Measurements from ENCODE around the gene FGF12. TPM values are rescaled to one million over a fixed set of nuclear protein-coding genes. Genes with fewer than 3 reads are reported as not detected.

The FGF12 gene
- total RNA-seq, 1 experiment from 2014 or later, result not detected

DNA sequence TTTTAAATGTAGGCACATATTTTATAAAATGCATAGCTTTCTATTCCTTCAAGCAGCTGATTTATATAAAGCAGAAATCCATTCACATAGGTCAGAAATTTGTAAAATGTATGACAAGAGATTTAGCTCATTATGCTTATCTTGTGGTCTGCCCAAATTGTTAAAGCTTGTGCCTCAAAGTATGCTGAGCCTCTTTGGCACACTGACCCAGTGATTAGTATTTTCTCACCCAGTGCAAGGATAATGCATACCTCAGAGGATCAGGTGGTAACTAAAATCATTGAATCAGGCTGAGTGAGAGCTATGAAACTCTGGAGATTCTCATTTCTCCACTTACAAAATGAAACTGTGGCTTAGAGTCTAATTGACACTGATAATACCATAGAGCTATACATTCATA, 533.3 kb downstream of the FGF12 start:
- no peak for DNase-seq (ENCODE audit: low read depth)

DNA sequence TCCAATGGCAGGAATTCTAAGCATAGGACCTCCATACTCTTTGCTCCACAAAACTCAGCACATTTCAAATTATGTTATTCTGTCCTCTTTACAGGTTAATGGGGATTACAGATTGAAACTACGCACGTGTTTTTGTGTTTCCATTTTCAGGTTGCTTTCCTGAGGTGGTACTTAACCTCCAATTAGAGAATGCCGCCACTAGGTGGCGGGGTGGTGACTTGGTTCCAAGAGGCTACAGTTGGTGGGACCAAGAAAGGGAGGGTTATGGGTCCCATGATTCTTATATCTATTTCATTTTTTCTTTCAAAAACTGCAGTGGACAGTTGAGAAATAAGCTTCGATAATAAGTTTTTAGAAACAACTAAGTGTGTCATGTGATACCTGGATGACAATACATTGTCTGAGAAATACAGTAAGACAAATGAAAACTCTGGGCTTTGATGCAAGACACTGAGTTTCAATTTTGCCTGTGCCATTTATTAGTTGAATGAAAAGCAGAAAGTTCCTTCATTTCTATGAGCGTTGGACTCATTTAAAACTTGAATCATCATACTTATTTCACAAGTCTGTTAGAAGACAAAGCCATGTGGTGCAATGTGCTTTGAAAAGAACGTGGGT, 539.0 kb downstream of the FGF12 start:
- peak; percentile 27 for DNase-seq (ENCODE audit: low read depth)

DNA sequence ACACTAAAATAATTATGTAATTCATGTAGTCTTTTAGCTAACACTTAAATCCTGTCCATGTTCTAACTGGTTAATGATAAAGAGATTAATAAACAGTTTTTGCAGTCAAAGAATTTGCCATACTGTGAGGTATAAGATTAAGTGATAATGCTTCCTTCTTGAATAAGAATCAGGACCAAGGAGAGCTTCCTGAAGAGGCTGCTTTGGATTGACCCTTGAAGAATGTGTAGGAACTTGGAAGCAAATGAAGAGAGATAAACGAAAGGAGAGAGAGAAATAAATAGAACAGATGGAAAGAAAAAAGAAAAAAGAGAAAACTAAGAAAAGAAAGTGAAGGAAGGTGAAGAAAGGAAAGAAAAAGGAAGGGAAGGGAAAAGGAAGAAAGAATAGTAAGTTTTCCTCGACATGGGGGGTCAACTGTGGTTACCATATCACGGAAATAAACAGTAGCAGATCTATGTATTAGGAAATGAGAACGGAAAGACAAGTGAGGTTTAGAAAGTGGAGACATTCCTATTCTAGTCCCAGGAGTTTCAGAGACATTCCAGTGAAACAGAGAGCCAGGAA, 539.8 kb downstream of the FGF12 start:
- no peak for DNase-seq (ENCODE audit: low read depth)

DNA sequence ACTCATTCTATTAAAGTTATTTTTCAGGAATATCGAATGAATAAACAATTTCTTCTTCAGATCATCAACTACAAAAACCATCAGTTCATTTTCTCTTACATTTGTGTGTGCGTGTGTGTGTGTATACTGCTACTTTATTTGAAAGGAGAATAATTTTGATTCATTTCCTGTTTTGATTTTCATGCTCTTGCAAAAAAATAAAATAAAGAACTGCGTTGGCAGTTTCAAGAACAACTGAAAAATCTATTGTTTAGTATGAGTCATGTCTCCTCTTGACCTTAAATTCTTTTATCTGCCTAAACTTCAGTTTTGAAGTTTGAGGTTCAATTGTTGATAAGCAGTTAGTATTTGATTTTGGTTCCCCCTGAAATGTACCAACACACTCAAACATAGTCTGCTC, 540.8 kb downstream of the FGF12 start:
- DNase-seq (ENCODE audit: low read depth), result no peak

DNA sequence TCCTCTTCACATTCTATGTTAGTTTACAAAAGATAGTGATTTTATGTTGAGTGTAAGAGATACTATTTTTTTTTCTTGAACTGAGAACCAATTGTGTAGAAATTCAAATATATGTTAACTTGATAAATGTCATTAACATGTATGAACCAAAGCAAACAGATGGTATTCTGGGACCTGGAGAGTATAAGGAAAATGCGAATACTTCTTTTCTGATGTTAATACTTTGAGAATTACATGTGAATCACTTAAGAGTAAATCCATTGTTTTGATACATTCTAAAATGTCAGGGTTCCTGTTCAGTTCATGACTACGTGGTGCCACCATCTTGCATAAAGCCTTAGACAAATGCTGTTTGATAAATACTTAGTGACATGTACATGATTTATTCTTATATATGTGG, 541.3 kb downstream of the FGF12 start:
- DNase-seq (ENCODE audit: low read depth), result no peak

DNA sequence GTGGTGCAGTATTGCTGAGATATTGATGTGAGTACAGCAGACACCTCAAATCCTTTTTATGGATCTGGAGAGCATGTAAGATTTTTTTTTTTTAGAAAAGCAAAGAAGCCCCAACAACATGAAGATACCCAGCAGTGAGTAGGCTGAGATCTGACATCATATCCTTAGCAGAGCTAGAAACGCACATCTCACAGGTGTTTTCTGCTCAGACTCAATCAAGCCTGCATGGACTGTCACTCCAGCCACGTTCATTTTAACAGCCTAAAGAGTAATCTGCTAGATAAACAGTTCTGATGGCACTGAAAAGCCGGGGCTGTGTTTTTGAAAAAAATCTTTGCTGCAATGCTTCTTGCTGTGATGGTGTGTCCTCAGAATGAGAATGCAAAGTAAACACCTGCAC, 544.2 kb downstream of the FGF12 start:
- no peak for DNase-seq (ENCODE audit: low read depth)

DNA sequence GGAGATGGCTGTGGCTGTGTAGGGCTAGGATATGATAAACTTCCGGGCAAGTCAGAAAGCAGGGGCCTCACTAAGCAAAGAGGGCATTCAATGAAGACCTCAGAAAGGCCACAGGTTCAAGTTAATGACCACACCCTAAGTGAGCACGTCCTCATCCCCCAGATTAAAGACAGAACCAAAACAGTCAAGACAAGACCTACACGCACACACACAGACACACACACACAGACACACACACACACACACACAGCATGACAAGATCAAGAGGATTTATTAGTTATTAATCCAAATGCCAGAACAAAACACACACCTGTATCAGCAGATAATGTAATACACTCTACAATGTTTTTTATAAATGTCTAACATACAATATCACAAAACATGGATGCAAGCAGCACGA, 546.2 kb downstream of the FGF12 start:
- no peak for DNase-seq (ENCODE audit: low read depth)

DNA sequence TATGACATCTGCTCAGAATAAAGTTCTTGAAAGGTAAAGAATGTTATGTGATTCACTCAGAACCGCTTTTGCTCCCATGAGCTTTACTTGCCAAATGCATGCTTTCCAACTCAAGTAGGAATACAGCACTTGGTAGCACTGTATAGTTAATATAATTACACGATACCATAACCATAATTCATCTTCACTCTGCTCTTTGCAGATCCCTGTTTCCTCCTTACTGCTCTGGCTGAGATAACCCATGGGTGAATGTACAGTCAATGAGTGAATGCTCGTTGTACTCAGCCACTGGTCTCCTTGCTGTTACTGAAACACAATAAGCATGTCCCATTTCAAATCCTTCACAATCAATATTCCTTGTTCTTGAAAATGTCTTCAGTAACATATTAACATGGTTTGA, 550.0 kb downstream of the FGF12 start:
- no peak for DNase-seq (ENCODE audit: low read depth)

DNA sequence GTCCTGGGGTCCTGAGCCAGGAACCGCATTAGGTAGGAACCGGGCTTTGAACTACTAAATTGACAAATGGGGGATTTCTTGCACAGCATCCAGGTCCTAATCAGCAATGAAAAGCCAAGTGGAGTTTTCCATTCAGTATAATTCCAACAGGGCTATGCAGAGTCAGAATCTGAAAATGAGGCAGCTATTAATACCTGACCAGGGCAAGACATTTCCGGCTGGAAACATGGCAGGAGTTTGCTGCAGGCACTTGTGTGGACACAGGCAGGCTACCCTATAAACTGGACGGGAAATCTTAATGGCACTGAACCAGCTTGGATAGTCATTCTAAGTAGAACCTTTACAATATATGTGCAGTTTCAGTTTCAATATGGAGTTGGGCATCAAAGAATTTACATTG, 553.1 kb downstream of the FGF12 start:
- no peak for DNase-seq (ENCODE audit: low read depth)

DNA sequence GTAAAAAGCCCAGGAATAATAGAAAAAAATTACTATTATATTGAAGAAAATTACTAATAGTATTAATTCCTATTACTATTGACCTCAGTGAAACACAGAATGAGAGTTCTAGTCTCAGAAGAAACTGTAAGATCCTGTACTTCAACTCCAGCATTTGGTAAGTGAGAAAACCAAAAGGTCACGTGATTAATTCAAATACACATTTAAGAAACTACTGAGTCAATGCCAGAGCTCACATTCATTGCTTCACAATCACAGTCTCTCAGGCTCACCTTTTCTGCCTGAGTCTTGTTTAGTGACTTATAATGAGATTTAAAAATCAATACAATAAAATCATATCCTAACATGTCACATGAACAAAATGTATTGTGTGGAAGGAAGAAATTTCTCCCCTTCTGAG, 556.1 kb downstream of the FGF12 start:
- DNase-seq (ENCODE audit: low read depth), result no peak

DNA sequence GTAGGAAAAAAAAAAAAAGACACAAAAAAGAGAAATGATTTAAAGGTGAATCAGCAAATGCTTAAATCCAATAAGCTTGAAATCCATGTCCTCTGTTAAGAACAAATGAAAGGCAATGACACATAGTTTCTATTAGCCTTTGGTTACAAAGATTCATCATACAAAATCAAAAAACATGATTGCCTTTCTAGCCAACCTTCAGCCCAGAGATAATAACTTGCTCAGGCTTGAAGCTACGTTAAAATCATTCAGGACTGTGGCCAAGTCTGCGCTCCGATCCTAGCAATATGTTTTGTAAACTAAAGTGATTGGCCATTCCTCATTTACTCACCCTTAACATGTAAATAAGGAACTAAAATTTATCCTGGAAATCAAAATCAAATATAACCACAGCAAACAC, 556.7 kb downstream of the FGF12 start:
- DNase-seq (ENCODE audit: low read depth), result no peak

DNA sequence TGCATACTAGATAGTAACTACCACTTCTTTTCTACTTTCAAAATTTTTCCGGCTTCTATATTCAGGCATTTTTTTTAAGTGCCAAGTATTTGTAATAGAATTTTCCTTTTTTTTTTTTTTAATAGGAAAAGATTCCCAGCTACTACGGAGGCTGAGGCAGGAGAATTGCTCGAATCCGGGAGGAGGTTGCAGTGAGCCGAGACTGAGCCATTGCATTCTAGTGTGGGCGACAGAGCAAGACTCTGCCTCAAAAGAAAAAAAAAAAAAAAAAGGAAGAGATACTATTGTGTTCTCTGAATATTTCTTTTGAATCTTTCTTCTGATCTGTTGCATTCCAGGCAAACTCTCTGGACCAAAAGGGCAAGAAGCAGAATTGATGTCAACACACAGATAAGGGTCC, 557.3 kb downstream of the FGF12 start:
- no peak for DNase-seq (ENCODE audit: low read depth)

DNA sequence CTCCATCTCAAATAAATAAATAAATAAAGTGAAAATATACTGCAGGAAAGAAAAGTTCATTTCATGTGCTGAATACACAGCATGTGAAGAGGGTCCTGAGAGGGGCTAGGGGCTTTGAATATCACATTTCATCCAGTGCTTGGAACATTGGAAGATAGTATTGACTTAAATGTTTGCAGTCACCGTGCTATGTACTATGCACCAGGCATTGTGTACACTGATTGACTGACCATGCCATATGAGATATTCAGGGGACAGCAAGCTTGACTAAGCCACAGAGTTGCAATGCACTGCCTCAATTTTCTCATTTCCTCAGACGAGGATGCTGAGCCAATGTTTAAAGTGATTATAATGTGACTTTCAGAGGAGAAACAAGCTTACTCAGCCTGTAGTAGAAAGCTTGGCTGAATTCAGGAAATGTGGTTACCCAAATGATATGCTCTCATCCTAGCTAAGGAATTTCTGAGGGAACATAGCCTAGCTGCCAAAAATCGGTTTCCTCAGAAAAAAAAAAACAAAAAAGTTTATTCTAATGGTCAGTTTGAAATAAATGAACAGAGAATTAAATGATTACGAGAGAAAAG, 557.9 kb downstream of the FGF12 start:
- no peak for DNase-seq (ENCODE audit: low read depth)

DNA sequence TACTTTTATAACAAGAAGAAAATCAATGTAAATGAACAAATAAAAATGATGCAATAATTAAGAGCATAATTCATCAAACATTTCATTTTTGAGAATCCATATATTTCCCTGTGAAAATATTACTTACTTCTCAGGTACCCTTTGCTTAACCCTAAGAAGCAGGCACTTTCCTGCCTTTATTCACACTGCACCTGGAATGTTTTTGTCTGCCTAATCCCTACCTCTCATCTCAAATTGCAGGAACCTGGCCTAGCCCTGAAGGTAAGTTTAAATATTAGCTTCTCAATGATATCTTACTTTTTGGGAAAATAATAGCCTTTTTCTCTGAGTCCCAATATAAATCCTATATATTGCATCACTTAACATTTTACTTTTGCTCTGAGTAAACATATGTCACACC, 559.1 kb downstream of the FGF12 start:
- no peak for DNase-seq (ENCODE audit: low read depth)

DNA sequence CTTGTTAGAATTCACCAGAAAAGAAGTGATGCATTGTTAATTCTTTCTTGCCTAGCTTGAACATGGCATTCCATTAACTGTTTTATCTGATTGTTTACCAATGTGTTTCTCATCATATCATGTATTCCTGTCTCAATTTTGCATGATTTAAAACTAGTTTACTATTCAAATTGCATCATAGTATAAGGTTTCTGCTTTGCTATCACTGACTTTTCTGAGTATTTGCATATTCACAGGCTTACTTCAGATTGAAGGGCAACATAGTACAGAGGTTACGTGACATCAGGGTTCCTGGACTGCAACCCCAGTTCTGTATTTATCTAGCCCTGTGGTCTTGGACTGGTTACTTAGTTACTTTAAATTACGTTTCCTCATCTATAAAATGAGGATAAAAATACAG, 561.8 kb downstream of the FGF12 start:
- DNase-seq (ENCODE audit: low read depth), result no peak

DNA sequence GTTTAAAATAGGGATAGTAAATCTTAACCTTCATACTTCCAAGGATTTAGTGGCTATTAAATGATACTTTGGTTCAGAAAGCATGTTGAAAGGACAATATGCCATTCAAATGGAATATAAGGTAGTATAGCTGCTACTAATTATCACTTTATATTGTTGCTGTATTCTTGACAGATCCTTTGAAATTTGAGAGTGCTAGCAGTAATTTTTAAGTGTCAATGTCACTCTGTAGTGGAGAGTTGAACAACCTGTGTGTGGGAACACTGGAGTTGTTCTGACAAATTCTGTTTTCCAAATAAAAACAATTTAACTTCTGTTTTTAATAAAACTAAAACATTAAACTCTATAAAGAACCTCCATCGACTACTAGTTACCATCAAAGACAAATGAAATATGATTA, 565.7 kb downstream of the FGF12 start:
- DNase-seq (ENCODE audit: low read depth), result no peak

DNA sequence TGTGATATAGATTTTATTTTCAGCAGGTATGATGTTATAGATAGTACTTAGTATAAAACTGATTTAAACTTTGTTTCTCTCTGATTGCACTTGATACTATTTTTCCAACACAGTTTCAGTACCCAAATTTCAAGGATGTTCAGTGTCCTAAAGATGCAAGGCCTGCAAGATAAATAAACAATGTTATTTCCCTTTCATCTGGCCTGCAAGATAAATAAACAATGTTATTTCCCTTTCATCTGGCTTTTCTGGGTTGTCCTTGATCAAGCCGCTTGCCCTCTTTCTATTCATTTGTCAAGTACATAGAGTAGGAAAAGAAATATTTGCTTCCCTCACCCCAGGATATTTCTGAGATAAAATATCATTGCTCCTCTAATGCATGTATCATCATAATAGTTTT, 571.0 kb downstream of the FGF12 start:
- DNase-seq (ENCODE audit: low read depth), result no peak

DNA sequence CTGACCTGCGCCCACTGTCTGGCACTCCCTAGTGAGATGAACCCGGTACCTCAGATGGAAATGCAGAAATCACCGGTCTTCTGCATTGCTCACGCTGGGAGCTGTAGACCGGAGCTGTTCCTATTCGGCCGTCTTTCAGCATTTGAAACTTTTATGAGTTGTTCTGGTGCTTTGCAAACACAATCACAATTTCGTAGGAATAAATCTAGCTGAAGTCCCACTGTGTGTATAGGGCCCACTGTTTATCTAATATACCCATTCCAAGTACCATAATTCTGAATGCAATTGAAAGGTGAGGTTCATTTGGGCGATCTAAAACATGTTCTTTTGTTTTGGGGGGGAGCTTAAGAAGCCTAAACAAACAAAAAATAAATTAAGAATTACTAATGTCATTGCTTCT, 572.1 kb downstream of the FGF12 start:
- DNase-seq (ENCODE audit: low read depth), result no peak

DNA sequence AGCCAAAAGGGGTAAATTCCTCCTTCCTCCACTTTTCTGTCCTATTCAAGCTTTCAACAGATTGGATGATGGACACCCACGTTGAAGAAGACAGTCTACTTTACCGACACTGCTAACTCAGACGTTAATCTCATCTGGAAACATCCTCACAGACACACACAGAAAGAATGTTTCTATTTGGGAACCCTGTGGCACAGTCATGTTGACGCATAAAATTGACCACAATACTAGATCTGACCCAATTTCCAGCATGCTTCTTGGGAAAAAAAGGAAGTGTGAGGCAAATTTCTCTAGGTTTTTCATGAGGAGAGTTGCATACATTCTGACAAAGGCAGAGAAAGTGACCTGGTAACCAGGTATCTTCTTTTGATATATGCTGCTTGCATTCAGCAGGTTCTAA, 594.1 kb downstream of the FGF12 start:
- DNase-seq (ENCODE audit: low read depth), result peak; percentile 34

DNA sequence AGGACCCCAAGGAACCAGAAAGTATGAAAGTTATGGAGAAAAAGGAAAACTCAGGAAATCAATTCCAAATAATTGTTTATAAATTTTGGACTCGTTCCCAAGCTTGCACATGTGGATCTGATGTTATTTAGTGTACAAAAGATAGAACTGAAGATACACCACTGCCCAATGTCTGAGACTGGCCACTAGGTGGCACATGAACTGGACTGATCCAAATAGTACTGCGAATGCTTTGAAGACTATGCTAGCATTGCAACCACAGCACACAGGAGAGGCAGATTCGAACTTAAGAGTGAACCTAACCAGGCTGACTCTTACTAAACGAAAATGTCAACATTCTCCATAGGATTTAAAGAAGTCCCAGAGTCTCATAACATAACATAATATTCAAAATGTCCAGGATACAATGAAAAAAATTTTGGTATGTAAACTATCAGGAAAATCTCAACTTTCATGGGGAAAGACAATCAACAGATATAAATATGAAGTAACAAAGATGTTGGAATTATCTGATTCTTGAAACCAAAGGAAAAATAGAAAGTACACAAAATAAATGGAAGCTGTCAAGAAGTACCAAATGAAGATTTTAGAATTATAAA, 596.7 kb downstream of the FGF12 start:
- DNase-seq (ENCODE audit: low read depth), result peak; percentile 50

DNA sequence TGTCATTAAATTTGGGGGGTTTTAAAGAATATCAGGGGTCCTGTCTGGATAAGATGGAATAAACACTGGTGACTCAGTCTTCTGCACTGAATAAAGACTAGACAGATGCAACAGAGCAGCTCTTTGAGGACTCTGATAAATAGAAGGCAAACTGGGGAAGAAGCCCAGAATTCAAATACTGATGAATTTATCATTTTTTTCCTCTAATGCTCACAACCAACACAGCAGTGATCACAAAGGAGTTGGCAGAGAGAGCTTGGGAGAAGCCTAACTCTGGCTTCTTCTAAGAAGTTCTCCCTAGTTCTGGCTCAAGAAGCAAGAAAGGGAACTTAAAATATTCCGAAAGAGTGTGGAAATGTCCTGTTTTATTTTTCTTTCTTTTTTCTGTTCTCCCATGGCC, 597.8 kb downstream of the FGF12 start:
- DNase-seq (ENCODE audit: low read depth), result no peak

DNA sequence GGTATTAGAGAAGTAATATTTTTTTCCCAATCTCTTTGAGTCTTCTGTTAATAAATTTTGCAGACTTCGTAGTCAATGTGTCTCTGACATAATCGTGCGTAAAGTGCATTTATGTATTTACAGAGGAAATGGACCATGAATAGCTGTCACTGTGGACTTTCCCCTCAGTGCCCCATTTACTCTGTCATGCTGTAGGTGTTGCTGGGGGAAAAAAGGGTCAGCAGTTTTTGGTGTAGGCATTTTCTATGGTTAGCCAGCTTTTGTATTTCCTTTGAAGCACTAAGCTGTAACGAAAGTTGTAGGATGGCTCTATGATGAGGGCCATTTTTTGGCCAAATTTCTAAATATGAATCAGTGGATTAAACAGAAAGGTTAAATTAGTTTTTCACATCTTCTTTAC, 598.4 kb downstream of the FGF12 start:
- no peak for DNase-seq (ENCODE audit: low read depth)

DNA sequence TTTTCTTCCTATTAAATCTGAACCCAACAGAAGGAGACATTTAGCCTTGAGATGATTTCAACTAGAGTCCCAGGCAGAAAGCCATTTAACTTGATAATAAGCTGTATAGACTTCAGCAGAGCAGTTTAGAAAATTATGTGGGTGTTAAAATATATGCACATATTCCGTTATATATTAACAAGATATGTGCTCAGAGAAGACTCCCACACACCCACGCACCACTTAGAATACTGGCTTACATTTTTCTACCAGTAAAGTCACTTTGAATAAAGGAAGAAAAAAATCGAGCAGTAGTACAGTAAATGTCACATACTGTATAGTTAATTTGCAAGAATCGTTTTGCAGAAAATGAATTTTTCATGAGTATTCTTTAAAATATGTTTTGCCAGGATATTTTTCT, 599.3 kb downstream of the FGF12 start:
- DNase-seq (ENCODE audit: low read depth), result no peak
